Lung (tissue), 12 donors: ENCODE results near the gene EPHA8. TPM values are rescaled to one million over a fixed set of nuclear protein-coding genes. Genes with fewer than 3 reads are reported as not detected.

Source experiments
- ATAC-seq: fragments of 200-7000 bp; cut with Tn5 transposase; one replicate; pipeline ENCODE4 v1.9.1; 2020; ENCODE audit warnings: moderate number of reproducible peaks; ENCODE audit not compliant: insufficient read depth, low FRiP score
- DNase-seq, 3 donors: peaks; one replicate each; pipeline ENCODE4 v3.0.0-alpha.2; 2013 to 2017
- H3K27ac ChIP-seq, 2 donors: one replicate each; pipeline ENCODE4 v1.5.1; 2013; ENCODE audit warnings: mild to moderate bottlenecking in 2 of 2, moderate library complexity in 2 of 2, control low read depth in 1 of 2, inconsistent platforms in 1 of 2, low read depth in 1 of 2, low read length in 1 of 2
- H3K27me3 ChIP-seq, 3 donors: one replicate each; pipeline ENCODE4 v1.5.1; 2013; ENCODE audit warnings: low read length in 2 of 3; ENCODE audit not compliant: control insufficient read depth in 3 of 3, insufficient read depth in 3 of 3
- H3K36me3 ChIP-seq, 4 donors: one replicate each; pipeline ENCODE4 v1.5.1; 2013; ENCODE audit warnings: low read length in 4 of 4, mild to moderate bottlenecking in 1 of 4, moderate library complexity in 1 of 4; ENCODE audit not compliant: control insufficient read depth in 4 of 4, insufficient read depth in 4 of 4
- H3K4me1 ChIP-seq, 5 donors: one replicate each; pipeline ENCODE4 v1.5.1; 2013; ENCODE audit warnings: low read length in 5 of 5, mild to moderate bottlenecking in 2 of 5, moderate library complexity in 1 of 5; ENCODE audit not compliant: control insufficient read depth in 5 of 5, insufficient read depth in 5 of 5
- H3K4me3 ChIP-seq: one replicate; pipeline ENCODE4 v1.5.1; 2013; ENCODE audit warnings: mild to moderate bottlenecking, control low read depth, moderate library complexity
- H3K9ac ChIP-seq, 2 donors: one replicate each; pipeline ENCODE4 v1.5.1; 2013; ENCODE audit warnings: low read length in 2 of 2, control low read depth in 1 of 2; ENCODE audit not compliant: insufficient read depth in 1 of 2
- H3K9me3 ChIP-seq, 4 donors: one replicate each; pipeline ENCODE4 v1.5.1; 2013; ENCODE audit warnings: low read length in 3 of 4, mild to moderate bottlenecking in 1 of 4, moderate library complexity in 1 of 4; ENCODE audit not compliant: control insufficient read depth in 4 of 4, insufficient read depth in 3 of 4
- CTCF ChIP-seq: IDR thresholded peaks from 2 replicates; pipeline ENCODE4 v1.5.1; 2012; ENCODE audit warnings: mild to moderate bottlenecking; ENCODE audit errors: control extremely low read depth, extremely low read depth
- WGBS, 2 donors: extraction: QIAGEN DNeasy Blood & Tissue Kit; methylation state at CpG; one replicate each; pipeline ENCODE4 v1.1.7; 2013; 5-methylcytosine and 5-hydroxymethylcytosine counted together
- polyA plus RNA-seq, 2 donors: library from polyadenylated mRNA; stranded (reverse); fragments of 200-250 nt; gene quantifications; one replicate each; pipeline ENCODE4 v1.2.1, GENCODE V29; 2013
- total RNA-seq, 2 donors: library from RNA; depleted of rRNA in 1 of 2; stranded (reverse); fragments of >200 nt in 1 of 2; gene quantifications; one replicate each; pipeline ENCODE4 v1.2.1, GENCODE V29; 2014 to 2021
- donor health status: control.
- donor health status: control.
- donor health status: Bipolar disorder and iron deficiency.
- donor health status: healthy.
- donor health status: DM: yes; HTN: yes; CAD: no.

EPHA8 gene
- total and polyA plus RNA-seq, 4 donors: 0.01 TPM; not detected in 3

- Histone ChIP-seq H3K36me3 (no peaks in the 10 kb centered on the region), H3K4me1 (no peaks in the 10 kb centered on the region), H3K27ac (no peak overlapping the region), H3K27me3 (peaks cover 3 to 21% (median 9%) of the 10 kb centered on the region in 3 donors), H3K9me3 (peaks cover 0 to 7% (median 0%) of the 10 kb centered on the region in 4 donors), H3K4me3 (no peak overlapping the region), H3K9ac (no peak overlapping the region)
- WGBS, 2 donors: 56% methylated on average over 2 of the region's 2 CpGs
- TF ChIP-seq CTCF: no peak
- DNase-seq: no peak
- no peak for ATAC-seq
Observed at GRCh38 chr1:22615886-22616285, 52.6 kb downstream of the EPHA8 start.

GRCh38 chr1:22616571-22616970, 53.3 kb downstream of the EPHA8 start:
- DNase-seq (no peak), ATAC-seq (no peak)
- Histone ChIP-seq H3K36me3 (no peaks in the 10 kb centered on the region), H3K4me1 (no peaks in the 10 kb centered on the region), H3K27ac (no peak overlapping the region), H3K4me3 (no peak overlapping the region), H3K9me3 (peaks cover 0 to 6% (median 0%) of the 10 kb centered on the region in 4 donors), H3K27me3 (peaks cover 3 to 21% (median 9%) of the 10 kb centered on the region in 3 donors), H3K9ac (no peak overlapping the region)
- 50 to 65% methylated on average over 9 to 11 of the region's 11 CpGs for WGBS, 2 donors
- no peak for TF ChIP-seq CTCF

GRCh38 chr1:22618056-22618455, 54.8 kb downstream of the EPHA8 start:
- DNase-seq: peak; percentile 15 to 46 (median 42)
- H3K27me3 ChIP-seq: peaks cover 3 to 25% (median 9%) of the 10 kb centered on the region in 3 donors
- 27 to 43% methylated on average over 16 of the region's 16 CpGs for WGBS, 2 donors

More at GRCh38 chr1:22618056-22618455, 54.8 kb downstream of the EPHA8 start:
- H3K9ac ChIP-seq: no peak overlapping the region
- no peak overlapping the region for H3K27ac ChIP-seq
- TF ChIP-seq CTCF: no peak
- ATAC-seq: no peak
- H3K36me3 ChIP-seq: no peaks in the 10 kb centered on the region
- no peak overlapping the region for H3K4me3 ChIP-seq
- H3K9me3 ChIP-seq: peaks cover 0 to 3% (median 0%) of the 10 kb centered on the region in 4 donors
- no peaks in the 10 kb centered on the region for H3K4me1 ChIP-seq
